ENCODE measurements around the gene SUOX.
"Not testable (repeated sequence)": the region's sequence is repeated elsewhere in the genome, so short reads cannot be mapped to it uniquely, and the experiment has no call there.

The SUOX gene

GRCh38 chr12:55978393-55978792 is 18.7 kb upstream of the SUOX start:
- Histone ChIP-seq H3K79me2 (ENCODE audit: low read length) (peaks cover 20% of the 10 kb centered on the region), H3K36me3 (replicated peaks; ENCODE audit: low read depth, low read length) (peaks cover 11% of the 10 kb centered on the region), H4K20me1 (ENCODE audit: insufficient read depth, low read length) (no peaks in the 10 kb centered on the region), H3K9ac (ENCODE audit: low read length) (no peak overlapping the region), H3K27me3 (ENCODE audit: low read depth, low read length) (no peaks in the 10 kb centered on the region), H3K4me2 (ENCODE audit: low read length) (no peak overlapping the region), H3K9me3 (ENCODE audit: insufficient read depth, low read length) (no peaks in the 10 kb centered on the region), H3K4me3 (ENCODE audit: low read length) (no peak overlapping the region), H2AFZ (ENCODE audit: low read depth, low read length) (no peak overlapping the region), H3K27ac (ENCODE audit: low read length) (no peak overlapping the region), H3K4me1 (ENCODE audit: low read length) (peaks cover 7% of the 10 kb centered on the region)
- TF ChIP-seq, protein P1, sequence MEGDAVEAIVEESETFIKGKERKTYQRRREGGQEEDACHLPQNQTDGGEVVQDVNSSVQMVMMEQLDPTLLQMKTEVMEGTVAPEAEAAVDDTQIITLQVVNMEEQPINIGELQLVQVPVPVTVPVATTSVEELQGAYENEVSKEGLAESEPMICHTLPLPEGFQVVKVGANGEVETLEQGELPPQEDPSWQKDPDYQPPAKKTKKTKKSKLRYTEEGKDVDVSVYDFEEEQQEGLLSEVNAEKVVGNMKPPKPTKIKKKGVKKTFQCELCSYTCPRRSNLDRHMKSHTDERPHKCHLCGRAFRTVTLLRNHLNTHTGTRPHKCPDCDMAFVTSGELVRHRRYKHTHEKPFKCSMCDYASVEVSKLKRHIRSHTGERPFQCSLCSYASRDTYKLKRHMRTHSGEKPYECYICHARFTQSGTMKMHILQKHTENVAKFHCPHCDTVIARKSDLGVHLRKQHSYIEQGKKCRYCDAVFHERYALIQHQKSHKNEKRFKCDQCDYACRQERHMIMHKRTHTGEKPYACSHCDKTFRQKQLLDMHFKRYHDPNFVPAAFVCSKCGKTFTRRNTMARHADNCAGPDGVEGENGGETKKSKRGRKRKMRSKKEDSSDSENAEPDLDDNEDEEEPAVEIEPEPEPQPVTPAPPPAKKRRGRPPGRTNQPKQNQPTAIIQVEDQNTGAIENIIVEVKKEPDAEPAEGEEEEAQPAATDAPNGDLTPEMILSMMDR (IDR thresholded peaks at IDR 0.05; ENCODE audit: low read depth, low read length) = no peak

GRCh38 chr12:55979069-55979468 is 18.0 kb upstream of the SUOX start:
- Histone ChIP-seq H3K9ac (ENCODE audit: low read length) (no peak overlapping the region), H3K4me2 (ENCODE audit: low read length) (no peak overlapping the region), H3K79me2 (ENCODE audit: low read length) (peaks cover 19% of the 10 kb centered on the region), H3K27me3 (ENCODE audit: low read depth, low read length) (no peaks in the 10 kb centered on the region), H3K36me3 (replicated peaks; ENCODE audit: low read depth, low read length) (peaks cover 11% of the 10 kb centered on the region), H3K27ac (ENCODE audit: low read length) (no peak overlapping the region), H3K4me1 (ENCODE audit: low read length) (peaks cover 7% of the 10 kb centered on the region), H4K20me1 (ENCODE audit: insufficient read depth, low read length) (no peaks in the 10 kb centered on the region), H3K4me3 (ENCODE audit: low read length) (no peak overlapping the region), H3K9me3 (ENCODE audit: insufficient read depth, low read length) (no peaks in the 10 kb centered on the region), H2AFZ (ENCODE audit: low read depth, low read length) (no peak overlapping the region)
- no peak for TF ChIP-seq EZH2phosphoT487 (IDR thresholded peaks at IDR 0.05; ENCODE audit: low read depth)
- TF ChIP-seq, protein P1 (IDR thresholded peaks at IDR 0.05; ENCODE audit: low read depth, low read length) = no peak

DNA sequence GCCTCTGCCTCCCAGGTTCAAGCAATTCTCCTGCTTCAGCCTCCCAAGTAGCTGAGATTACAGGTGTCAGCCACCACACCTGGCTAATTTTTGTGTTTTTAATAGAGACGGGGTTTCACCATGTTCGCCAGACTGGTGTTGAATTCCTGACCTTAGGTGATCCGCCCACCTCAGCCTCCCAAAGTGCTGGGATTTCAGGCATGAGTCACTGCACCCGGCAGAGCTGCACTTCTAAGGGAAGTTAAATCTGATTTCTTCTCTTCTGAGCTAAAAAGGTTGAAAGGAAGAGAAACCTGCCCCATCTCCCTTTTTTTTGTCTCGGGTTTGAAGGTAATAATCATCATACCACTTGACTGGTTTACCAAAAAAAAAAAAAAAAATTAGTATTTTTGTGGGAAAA is 15.2 kb upstream of the SUOX start:
- not testable (repeated sequence) for H3K79me2 ChIP-seq (ENCODE audit: low read length); H2AFZ ChIP-seq (ENCODE audit: low read depth, low read length); H3K4me3 ChIP-seq (ENCODE audit: low read length); H3K9ac ChIP-seq (ENCODE audit: low read length); H3K4me2 ChIP-seq (ENCODE audit: low read length); H3K9me3 ChIP-seq (ENCODE audit: insufficient read depth, low read length); H3K36me3 ChIP-seq (replicated peaks; ENCODE audit: low read depth, low read length); H3K27ac ChIP-seq (ENCODE audit: low read length); H3K27me3 ChIP-seq (ENCODE audit: low read depth, low read length); H4K20me1 ChIP-seq (ENCODE audit: insufficient read depth, low read length)
- H3K4me1 ChIP-seq (ENCODE audit: low read length) = peaks cover 20% of the 10 kb centered on the region

- Histone ChIP-seq H3K36me3 (replicated peaks; ENCODE audit: low read depth, low read length) (peaks cover 5% of the 10 kb centered on the region), H4K20me1 (ENCODE audit: insufficient read depth, low read length) (no peaks in the 10 kb centered on the region), H3K4me3 (ENCODE audit: low read length) (no peak overlapping the region), H3K27me3 (ENCODE audit: low read depth, low read length) (no peaks in the 10 kb centered on the region), H3K4me2 (ENCODE audit: low read length) (no peak overlapping the region), H3K4me1 (ENCODE audit: low read length) (peaks cover 25% of the 10 kb centered on the region), H3K27ac (ENCODE audit: low read length) (no peak overlapping the region), H3K9me3 (ENCODE audit: insufficient read depth, low read length) (no peaks in the 10 kb centered on the region), H3K79me2 (ENCODE audit: low read length) (no peaks in the 10 kb centered on the region), H2AFZ (ENCODE audit: low read depth, low read length) (no peak overlapping the region), H3K9ac (ENCODE audit: low read length) (no peak overlapping the region)
- TF ChIP-seq EZH2phosphoT487 (IDR thresholded peaks at IDR 0.05; ENCODE audit: low read depth) = no peak
- TF ChIP-seq, protein P1 (IDR thresholded peaks at IDR 0.05; ENCODE audit: low read depth, low read length) = no peak
These were observed 14.6 kb upstream of the SUOX start for GRCh38 chr12:55982319-55982936.
